Cerebellar nuclear complex (tissue), 1 donor: ENCODE results near the gene ITGA2B.
"Not testable (repeated sequence)": the region's sequence is repeated elsewhere in the genome, so short reads cannot be mapped to it uniquely, and the experiment has no call there.

Experiments used
- DNase-seq, 2 experiments: peaks; one replicate each; lab custom pipeline; 2025; lab: John Stamatoyannopoulos, UW

The ITGA2B gene

DNA sequence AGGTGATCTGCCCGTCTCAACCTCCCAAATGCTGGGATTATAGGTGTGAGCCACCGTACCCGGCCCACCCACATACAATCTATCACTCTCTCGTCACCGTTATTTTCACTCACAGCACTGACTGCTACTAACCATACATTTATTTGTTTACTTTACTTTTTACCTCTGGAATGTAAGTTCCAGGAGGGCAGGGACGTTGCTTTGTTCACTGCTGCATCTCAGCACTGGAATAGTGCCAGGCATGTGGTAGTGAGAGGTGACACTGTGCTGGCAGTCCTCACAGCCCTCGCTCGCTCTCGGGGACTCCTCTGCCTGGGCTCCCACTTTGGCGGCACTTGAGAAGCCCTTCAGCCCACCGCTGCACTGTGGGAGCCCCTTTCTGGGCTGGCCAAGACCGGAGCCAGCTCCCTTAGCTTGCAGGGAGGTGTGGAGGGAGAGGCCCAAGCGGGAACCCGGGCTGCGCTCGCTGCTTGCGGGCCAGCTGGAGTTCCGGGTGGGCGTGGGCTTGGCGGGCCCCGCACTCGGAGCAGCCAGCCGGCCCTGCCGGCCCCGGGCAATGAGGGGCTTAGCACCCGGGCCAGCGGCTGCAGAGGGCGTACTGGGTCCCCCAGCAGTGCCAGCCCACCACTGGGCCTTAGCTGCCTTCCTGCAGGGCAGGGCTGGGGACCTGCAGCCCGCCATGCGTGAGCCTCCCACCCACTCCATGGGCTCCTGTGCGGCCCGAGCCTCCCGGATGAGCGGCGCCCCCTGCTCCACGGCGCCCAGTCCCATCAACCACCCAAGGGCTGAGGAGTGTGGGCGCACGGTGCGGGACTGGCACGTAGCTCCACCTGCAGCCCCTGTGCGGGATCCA, 20.8 kb downstream of the ITGA2B start:
- not testable (repeated sequence) for DNase-seq

DNA sequence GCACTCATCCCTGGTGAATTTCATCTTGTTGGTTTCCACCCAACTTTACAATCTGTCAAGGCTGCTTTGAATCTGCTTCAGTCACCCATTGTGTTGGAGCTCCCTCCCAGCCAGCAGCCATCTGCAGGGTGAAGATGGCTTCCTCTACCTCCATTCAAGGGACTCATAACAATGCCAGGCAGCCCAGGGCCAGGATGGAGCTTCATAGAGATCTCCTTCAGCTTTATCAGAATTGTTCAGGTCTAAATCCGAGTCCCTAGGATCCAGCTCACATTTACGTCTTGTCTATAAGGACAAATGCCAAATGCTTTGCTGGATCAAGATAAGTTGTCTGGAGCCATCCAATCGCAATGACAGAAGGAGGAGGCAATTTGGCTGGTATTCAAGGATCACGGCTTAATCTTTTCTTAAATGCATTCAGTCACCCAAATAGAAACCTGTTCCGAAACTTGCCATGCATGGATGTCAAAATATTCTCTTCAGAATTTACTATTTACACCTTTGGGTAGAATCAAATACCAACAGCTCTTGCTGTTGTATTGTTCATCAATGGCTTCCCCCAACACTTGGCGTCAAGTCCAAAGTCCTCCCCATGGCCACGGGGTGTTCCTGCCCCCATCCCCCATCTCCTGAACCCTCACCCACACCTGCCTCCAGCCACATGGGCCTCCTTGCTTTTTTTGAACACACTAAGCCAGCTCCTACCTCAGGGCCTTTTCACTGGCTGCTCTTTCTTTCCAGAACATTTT, 22.0 kb downstream of the ITGA2B start:
- DNase-seq, result no peak

DNA sequence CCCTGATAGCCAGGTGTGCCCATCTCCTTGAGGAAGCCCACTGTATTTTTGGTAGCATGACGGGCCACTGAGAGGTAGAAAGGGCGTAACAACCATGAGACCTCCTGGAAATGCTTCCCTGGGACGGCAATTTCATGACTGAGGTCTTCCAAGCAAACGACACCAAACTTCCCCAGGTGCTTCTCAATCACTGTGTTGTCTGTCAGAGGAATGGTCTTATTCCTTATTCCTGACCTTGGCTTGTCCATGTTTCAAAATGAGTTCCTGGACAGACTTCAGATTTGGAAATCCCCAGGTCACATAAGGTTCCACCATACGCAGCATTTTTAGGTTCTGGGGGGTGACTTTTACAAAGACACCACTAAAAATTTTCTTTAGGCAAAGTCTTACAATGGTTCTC, 24.4 kb downstream of the ITGA2B start:
- not testable (repeated sequence) for DNase-seq

DNA sequence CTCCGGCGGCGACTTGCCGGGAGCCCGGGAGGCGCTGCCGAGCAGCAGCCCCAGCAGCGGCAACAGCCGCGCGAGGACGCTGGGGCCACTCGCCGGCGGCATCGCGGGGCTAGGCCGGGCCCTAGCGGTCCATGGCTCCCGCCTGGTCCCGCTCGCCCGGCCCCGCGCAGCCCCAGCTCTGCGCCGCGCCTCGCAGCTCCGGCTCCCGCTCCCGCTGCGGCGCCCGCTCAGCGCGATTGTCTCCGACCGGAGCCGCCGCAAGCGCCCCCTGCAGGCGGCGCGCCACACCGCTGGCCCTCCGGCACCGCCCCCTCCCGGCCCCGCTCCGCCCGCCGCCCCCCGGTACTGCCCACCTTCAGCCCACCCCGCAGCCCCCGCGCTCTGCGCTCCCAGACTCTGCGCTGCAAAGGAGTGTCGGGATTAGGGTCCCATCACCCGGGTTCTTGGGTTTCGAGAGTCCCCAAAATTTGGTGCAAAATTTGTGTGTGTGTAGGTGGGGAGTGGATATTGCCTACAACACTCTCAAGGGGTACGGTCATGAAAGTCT, 25.8 kb downstream of the ITGA2B start, which contains the start of gene FAM171A2:
Gene FAM171A2, minus strand, starts transcription at position 241 of the 547 bp plus-strand sequence. Its CDS starts 139 bp downstream, at position 102.
- no peak for DNase-seq

DNA sequence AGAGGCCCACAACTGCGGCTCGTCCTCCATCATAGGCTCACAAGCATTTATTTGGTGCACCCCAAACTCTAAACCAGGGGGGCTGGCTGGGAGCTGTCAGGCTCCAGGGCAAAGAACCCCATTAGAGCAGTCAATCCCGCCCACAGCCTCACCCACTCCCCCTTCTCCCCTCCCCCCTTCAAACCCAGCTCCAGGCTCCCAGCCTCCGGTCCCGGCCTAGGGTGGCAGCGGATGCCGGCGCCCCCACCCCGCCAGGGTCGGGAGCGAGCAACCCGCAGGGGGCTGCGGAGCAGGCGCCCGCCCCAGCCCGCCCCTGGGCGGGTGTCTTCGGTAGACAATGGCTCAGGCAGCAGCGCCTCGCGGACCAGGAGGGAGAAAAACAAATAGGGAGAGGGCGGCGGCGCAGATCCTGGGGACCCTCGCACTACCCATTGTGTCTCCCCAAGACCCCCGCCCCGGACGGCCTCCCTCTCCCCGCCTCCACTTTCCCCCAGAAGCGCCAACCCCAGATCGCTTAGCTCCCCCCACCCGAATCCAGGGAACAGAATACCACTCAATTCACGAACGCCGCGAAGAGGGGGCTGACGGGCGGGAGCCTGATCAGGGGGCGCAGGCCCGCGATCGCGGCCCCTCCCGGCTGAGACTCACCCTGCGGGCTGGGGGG, 26.4 kb downstream of the ITGA2B start:
- DNase-seq, result no peak

DNA sequence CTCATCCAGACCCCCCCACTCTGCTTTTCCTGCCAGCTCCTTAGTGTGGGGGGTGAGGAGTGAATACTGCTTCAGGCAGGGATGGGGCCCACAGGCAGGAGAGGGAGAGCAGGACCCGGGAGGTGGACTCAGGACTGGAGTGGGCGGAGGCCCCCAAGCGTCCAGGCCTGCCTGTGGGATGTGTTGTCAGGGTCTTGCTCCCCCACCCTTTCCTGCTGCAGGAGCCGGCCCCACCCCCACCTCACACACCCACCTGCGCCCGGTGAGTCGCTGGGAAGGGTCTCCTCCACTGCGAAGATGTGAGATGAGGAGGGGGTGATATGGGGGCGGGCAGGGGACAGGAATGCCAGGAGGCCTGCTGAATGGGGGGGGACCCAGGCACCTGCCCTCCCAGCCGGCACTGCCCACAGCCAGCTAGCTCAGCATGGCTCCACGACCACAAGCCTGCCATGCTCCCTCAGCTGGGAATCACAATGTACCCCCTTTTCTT, 26.9 kb downstream of the ITGA2B start:
- DNase-seq, result no peak

DNA sequence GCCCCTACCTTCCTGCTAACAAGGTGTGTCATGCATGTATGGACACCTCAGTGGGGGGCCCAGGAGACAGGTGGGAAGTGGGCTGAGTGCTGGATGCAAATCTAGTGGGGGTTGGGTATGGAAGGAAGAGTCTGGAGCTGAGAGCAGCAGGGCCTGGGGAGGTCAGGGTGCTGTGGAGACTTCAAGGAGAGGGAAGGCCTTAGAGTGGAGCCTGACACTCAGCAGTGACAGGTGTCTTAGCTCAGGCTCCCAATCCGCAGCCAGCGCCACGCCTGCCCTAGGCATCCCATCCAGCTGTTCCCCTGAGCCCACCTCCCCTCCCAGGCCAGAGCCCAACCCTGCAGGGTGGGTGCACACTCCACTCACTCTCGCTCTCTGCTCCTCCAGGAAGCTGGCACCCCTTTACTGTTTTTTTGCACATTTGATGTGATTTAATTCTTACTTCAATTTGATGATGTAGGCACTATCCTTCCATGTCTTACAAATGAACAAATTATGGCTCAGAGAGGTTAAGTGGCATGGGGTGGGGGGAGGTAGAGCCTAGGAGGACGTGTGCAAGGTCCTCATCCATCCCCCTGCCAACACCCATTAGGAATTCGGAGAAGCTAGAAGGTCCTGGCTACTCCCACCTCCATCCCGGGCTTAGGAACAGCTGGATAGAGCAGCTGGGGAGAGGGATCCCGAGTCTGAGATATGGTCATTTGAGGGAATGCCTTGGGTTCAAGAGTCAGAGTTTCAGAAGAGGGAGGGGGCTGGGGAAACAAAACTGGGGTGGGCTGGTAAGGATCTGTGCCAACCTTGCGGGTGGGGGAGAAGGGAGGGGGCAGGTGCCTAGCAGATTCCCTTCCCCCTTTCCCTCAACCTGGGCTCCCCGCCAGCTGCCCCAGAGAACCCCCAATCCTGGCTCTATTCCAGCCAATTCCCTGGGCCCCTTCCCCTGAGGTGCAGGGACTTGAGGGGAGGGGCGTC, 27.9 kb downstream of the ITGA2B start:
- DNase-seq, result no peak

DNA sequence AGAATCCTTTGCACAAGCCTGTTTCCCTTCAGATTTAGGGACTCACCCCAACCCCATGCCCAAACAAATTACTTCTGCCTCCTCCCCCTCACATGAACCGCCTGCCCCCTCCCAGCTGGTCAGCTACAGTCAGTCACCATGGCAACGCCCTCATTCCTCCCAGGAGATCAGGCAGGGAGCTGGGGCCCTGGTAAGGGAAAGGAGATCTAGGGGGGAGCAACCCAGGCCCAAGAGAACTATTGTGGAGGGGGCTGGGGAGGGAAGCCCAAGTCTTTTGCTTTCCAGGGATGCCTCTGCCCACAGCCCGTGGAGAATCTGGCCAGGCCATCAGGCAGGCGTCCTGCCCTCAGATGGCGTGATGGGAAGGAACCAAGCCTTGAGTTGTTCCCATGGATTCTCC, 28.6 kb downstream of the ITGA2B start:
- DNase-seq, result no peak

DNA sequence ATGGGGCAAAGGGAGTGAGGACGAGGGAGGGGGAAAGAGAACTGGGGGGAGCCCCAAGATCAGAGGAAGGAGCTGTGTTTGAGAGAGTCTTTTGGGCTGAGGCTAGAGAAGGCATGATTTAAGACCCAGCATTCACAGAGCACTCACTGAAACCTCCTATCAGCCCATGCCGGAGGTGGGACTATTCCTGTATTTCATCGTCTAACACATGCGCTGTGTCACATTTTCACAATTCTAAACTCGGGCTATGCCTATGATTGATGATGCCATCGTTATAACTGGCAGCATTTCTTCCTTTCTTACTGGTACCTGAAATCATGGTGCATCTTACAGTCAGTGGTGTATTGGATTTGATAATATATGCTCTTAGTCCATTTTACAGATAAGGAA, 29.3 kb downstream of the ITGA2B start:
- DNase-seq, result no peak

DNA sequence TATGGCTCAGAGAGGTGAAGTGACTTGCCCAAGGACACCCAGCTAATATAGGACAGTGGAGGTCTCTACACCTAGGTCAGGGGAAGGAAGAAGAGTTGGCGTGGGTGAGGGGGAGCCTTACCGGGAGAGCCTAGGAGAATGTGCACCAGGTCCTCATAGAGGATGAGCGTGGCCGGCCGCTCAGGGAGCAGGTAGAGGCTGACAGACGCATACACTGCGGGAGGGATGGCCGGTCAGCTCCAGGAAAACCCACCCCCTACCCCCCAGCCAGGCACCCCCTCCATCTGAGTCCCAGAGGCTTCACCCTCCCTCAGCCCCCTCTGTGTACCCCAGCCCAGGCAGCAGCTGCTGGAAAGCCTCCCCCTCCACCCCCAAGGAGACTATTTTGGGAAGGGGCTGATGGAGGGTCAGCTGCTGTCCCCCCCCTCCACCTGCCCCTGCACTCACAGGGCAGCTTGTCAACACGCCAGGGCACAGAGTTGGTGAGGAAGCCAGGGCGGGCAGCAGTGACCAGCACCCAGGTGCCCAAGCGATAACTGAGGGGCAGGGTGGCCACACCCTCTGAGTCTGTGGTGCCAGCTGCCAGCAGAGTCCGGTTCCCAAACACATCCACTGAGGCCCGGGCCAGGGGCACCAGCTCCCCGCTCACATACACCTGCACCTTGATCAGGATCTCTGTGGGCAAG, 29.8 kb downstream of the ITGA2B start:
- DNase-seq, result no peak

DNA sequence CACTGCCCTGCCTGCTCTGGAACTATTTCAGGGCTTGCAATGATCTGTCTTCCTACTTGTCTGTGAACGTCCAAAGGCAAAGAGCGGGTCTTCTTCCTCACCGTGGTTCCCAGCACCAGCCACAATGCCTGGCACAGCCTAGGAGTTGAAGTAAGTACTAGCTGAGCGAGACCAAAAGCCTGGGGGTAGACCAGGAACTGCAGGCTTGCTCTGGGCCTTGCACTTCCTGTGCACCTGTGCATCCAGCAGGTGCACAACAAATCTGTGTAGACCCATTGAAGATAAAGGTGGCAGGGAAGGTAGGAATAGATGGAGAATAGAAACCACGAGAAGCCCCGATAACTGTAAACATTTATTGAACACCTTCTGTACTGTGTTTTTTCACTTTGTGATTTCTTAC, 30.4 kb downstream of the ITGA2B start:
- no peak for DNase-seq

DNA sequence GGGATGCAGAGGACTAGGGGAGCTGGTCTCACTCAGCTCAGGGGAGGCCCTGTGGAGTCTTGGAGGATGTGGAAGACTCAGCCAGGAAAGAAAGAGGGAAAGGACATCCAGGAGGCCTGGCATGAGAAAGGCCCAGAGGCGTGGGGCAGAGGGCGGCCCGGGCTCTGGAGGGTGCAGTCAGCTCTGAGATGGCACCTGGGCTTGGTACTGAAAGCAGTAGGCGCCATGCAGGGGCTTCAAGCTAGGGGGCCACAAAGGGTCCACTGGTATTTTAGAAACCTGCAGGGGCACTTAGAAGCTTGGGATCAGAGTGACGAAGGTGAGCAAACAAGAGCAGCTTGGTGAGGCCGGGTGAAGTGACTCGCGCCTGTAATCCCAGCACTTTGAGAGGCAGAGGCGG, 31.4 kb downstream of the ITGA2B start:
- no peak for DNase-seq

DNA sequence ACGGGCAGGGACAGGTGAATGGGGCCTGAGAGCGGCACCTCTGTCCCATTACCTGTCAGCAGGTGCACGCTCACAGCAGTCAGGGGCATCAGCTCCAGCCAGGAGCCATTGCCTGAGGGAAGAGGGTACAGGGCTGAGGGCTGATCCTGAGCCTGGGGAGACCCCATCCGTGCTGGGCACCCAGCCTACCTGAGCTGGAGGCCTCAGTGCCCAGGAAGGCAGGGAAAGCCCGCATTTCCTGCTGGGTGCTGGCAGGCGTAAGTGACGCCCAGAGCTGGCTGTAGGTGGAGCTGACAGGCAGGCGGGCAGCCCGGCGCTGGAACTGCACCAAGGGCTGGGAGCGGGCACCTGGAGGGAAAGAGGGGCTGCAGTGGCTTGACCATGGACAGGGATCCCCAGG, 33.2 kb downstream of the ITGA2B start:
- DNase-seq, result no peak

DNA sequence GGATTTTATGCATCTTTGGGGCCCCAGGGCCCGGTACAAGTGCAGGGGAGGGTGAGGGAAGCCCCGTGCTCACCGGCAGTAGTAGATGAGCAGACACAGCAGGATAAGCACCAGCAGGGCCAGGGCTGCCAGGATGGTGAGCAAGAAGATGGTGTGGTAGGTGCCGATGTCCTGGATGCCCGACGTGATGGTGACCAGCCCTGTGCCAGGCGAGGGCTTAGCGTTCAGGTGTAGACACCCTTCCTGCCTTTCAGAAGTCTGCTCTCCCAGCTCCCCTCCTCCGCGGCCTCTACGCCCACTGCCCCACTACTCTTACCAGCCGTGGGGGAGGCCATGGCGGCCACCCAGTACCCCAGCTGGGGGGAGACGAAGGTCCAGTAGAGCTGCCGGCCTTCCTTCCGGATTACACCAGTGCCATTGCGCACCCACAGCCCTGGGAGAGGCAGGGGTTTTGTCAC, 33.8 kb downstream of the ITGA2B start:
- no peak for DNase-seq

DNA sequence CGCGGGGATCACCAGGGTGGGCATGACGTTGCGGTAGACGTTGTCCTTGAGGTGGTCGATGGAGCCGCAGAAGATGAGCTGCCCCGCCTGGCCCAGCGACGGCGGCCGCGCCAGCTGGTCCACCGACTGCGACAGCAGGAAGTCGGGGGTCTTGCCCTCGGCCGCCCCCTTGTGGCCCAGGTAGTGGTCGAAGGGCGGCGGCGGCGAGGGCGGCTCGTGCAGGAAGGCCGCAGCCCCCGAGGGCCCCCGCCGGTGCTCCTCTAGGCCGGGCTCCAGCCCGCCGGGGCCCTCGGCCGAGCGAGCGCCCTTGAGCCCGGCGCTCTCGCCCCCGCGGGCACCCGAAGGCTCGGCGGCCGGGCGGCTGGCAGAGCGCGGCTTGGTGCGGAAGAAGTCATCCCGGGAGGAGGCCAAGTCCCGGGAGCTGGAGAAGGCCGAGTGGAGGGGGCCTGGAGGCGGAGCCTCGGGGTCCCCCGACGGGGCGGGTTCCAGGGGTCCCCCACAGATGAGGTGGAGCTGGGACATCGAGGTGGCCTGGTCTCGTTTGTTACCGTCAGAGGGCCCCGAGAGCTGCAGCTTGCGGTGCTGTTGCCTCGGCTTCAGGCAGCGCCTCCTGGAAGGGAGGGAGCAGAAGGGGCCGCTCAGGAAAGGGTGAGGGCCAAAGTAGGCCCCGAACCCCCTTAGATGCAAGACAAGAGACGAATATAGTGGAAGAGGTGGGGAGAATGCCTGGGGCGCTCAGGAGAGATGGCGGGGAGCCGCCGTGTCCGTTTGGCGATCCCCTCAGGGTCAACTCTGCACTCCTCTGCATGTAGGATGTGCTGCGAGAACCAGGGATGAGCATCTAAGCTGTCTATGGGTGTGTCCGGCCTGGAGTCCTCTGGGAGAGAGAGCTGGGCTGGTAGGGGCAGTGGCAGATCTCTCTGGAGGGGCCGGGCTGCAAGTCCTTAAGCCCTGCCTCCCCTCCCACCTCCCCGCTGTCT, 34.6 kb downstream of the ITGA2B start:
- no peak for DNase-seq

DNA sequence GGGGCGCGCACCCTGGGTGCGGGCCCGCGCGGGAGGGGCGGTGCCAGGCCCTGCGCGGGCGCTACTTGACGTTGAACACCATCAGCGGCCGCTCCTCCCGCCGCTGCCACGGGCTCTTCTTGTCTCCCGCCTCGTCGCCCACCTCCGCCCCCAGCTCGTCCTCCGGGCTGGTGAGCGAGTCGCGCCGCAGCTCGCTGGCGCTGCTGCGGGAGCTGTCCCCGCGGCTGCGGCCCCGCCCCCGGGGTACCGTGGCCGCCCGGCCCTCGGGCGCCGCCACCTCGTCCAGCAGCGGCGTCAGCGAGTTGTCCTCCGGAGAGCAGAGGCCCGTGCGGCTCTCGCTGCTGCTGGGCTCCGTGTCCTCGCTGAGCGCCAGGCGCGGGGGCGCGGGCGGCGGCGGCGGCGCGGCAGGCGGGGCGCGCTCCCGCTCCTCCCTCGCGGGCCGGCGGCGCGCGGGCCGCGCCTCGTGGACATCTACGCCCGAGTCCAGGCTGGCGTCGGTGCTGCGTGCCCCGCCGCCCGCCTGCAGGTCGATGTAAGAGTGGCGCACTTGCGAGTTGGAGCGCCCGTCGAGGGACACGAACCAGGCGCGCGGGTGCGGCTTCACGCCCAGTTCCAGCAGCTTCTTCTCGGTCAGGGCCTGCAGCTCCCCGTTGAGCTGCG, 35.6 kb downstream of the ITGA2B start:
- no peak for DNase-seq

DNA sequence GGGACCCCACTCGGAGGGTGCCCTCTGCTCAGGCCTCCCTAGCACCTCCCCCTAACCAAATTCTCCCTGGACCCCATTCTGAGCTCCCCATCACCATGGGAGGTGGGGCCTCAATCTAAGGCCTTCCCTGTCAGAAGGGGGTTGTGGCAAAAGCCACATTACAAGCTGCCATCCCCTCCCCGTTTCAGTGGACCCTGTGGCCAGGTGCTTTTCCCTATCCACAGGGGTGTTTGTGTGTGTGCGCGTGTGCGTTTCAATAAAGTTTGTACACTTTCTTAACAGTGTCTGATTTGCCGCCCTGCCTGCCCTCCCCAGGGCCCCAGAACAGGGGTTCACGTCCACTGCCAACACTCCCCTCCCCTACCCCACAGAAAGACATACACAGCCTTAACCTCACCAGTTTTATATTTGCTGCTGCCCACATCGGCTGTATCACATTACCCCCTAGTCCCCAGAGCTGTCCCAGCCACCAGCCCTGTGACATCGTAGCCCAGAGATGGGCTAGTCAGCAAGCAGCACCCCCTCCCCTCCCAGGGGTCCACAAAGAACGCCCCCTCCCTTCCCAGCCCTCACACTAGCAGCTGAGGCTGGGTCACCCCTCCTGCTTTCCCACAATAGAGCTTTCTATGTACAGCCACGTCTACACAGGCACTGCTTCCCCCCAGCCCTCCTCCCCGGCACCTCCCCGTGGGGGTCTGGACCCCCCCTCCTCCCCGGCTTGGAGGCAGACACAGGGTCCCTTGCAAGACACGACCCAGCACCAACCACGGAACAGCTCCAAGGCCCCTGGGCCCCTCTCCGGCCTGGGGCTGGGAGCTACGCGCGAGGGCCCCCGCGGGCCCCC, 36.4 kb downstream of the ITGA2B start:
- DNase-seq, result no peak
